GM19372 (cell line): ENCODE data around the gene CLCF1.
"Not testable (repeated sequence)": the region's sequence is repeated elsewhere in the genome, so short reads cannot be mapped to it uniquely, and the experiment has no call there.

ENCODE experiments used
- ATAC-seq: cut with Tn5 transposase; IDR thresholded peaks from one replicate; pipeline ENCODE4 v1.9.1; 2021; ENCODE audit warnings: mild to moderate bottlenecking, low read depth, moderate library complexity; ENCODE audit not compliant: unreplicated experiment

CLCF1 gene

DNA sequence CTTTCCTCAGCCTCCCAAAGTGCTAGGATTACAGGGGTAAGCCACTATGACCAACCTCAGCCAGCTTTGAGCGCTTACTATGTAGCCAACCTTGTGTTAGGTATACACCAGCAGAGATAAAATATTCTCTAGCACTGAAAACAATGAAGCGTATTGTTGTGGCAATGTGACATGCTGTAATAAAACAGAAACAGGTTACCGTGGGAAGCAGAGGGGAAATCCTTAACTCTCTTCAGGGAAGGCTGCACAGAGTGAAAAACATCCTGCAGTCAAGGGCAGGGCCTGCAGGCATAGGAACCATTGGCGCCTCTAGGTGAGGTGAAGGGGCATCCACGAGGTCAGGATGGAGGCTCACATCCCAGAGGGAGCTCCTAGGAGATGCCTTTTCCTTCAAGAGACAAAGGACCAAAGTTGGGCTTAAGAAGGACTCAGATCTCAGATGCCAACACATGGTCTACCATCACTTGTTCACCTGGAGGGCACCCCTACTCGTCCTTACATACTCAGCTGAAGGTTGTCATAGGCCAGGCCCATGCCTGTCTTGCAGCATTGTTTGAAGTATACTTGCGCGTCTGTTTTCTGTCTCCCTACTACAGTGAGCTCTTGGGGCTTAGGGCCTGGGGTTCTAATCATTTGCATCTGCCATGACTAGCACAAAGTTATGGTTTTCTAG, 28.0 kb downstream of the CLCF1 start:
- ATAC-seq, result no peak

- ATAC-seq, result no peak
Measured at GRCh38 chr11:67344264-67344663, 29.1 kb downstream of the CLCF1 start.

DNA sequence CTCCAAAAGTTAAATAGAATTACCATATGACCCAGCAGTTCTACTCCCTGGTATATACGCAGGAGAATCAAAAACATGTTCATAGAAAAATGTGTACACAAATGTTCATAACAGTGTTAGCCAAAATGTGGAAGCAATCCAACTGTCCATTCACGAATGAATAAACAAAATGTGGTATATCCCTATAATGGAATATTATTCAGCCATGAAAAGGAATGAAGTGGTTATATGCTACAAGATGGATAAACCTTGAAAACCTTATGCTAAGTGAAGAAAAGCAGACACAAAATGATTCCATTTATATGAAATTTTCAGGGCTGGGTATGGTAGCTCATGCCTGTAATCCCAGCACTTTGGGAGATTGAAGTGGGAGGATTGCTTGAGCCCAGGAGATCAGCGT, 36.1 kb downstream of the CLCF1 start:
- no peak for ATAC-seq

- no peak for ATAC-seq
Measured at GRCh38 chr11:67332081-67332691, 41.2 kb downstream of the CLCF1 start.

GRCh38 chr11:67323526-67323925, 49.9 kb downstream of the CLCF1 start:
- ATAC-seq, result no peak

- ATAC-seq, result no peak
Measured at GRCh38 chr11:67322049-67322448, 51.3 kb downstream of the CLCF1 start.

DNA sequence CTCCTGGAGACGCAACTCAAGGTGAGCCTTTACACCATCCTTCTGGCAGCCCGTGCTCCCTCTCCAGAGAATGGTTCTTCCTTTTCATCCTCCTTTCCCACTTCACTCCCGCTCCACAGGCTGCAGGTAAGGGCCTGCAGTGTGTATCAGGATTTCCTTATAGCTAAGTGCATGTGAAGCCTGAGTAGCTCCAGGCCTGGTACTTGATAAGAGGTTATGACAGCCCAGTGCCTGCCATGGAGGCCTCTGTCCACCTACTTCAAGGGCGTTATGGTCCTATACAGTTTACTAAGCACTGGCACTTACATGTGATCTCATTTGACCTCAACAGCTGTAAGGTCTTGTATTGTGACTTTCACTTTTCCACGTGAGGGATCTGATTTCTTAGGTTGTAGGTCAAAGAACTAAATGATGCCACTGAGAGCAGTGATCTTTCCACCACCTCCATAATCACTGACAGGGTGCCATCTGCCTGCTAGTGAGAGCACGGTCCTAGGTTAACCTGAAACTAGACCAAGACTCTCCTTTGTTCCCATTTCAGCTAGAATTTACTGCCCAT, 52.0 kb downstream of the CLCF1 start:
- no peak for ATAC-seq

DNA sequence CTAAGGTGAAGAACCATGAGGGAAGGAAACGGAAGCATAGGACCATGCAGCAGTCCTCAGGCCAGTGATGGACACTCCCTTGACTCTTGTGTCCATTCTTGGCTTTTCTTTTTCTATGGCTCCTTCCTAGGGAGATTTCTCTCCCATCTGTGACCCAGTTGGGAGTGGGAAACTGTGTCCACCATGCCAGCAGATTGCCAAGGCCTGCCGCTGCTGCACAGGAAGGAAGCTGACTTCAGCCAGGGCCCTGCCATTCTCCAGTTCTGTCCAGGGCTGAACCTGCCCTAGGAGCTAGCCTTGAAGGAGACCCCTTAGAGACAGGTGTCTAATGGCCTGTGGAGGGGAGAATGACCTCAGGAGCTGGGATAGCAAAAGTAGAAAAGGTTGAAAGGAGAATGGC, 52.7 kb downstream of the CLCF1 start:
- ATAC-seq, result no peak

GRCh38 chr11:67320011-67320410, 53.4 kb downstream of the CLCF1 start:
- no peak for ATAC-seq

GRCh38 chr11:67318876-67319275, 54.5 kb downstream of the CLCF1 start:
- ATAC-seq, result not testable (repeated sequence)

DNA sequence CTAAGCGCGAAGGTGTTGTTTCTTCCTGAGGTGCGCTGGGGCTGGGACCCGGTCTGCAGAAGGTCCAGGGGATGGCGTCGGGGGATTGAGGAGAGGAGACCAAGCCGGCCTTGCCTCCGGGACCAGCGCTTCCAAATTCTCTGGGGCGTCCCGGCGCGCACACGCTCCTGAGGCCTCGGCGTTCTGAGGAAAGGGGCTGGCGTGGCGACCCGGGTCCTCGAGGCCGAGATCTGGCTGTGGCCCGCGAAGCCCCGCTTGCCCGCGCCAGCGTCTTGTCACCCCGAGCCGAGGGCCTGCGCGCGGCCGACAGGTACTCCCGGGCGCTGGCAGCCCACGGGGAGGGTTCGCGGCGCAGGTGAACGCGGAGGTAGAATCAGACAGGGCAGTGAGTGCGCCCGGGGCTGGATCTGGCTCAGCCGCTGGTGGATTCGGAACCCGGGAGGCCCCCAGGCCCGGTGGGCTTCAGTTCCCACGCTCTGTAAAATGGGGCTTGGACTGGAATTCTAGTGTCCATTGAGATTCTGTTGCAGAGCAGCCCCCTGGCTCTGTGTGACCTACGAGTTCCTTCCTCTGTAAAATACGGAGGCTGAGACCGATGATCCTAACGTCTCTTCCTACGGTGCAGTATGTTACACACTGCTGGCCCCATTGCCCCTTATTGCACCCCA, 55.4 kb downstream of the CLCF1 start:
- ATAC-seq, result peak; percentile 13

GRCh38 chr11:67317205-67317887, 56.1 kb downstream of the CLCF1 start:
- peak; percentile 87 for ATAC-seq

GRCh38 chr11:67316882-67317204, 56.6 kb downstream of the CLCF1 start:
- no peak for ATAC-seq

DNA sequence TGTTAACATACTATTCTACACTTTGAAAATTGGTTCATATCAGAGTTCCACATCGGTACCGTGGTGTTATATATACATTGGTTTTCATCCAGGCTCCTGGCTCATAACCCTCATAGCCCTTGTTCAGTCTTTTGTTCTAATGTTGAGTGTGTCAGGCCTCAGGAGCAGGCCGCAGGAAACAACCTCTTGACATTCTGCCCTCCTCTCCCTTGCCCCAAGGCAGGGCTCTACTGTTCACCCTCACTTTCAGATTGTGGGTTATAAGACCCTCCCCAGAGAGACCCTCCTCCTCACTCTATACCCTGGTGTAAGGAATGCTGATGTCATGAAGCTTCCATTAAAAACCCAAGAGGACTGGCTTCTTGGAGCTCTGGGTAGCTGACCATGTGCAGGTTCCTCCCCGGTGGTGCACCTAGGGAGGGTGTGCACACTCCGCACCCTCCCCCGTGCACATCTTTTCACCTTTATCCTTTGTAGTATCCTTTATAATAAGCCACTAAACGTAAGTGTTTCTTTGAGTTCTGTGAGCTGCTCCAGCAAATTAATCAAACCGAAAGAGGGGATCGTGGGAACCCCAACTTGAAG, 58.0 kb downstream of the CLCF1 start:
- no peak for ATAC-seq

DNA sequence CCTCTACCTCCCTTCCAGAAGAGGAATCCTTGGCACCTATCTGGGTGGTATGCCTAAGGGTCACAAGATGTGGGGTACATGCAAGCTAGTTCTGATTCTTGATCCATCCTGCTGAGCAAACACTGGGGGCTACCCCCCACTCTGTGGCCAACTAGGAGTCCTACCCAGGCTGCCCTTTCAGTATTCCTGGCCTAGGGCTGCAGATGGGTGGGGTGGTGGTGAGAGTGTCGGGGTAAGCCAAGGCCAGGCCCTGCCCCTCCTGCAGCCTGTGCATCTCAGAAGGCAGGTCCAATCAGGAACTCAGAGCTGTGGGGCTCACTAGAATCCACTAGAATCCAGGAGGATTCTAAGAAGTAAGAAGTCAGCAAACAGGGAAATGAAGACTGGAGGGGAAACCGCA, 59.2 kb downstream of the CLCF1 start:
- ATAC-seq, result no peak
